ENCODE data around the gene EXOC3.

EXOC3 gene

DNA sequence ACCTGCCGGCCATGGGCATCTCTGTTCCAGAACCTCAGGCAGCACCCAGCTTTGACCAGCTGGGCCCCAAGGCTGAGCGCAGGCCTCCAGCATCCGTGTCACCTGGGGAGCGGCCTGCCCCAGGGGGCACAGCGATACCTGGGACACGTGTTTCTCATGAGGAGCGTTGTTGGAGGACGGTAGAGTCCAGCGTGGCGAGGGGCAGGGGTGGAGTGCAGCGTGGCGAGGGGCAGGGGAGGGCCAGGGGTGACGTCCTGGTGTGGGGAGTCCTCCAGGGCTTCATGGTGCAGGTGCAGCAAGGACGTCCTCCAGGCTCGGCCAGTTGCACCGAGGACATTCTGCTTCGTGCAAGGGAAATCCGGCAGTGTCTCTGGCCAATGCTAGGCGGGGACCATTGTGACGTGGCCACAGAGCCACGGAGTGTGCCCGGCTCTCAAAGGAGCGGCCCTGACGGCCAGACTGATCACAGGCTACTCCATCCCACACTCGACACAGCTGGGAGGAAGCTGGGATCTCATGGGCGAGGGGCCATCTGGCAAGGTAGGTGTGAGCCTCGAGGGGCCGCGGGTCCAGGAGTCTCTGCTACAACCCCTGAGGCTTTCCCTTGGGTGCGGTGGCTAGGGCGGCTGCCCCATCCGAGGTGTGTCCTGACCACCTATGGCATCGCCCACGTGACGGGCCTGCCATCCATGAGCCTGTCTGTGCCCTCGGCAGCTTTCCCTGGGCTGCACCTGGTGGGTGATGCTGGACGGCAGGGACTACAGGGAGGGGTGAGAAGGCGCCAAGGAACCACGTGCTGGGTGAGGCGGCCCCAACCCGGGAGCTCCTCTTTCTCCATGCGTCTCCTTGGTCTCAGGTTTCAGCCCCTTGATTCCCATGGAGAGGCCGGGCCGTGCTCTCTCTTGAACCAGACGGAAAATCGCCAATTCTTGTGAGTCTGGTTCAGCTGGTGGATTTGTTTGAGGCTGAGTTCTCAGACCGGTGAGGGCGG lies 47.4 kb downstream of the EXOC3 start:
- H3K4me3 ChIP-seq (ENCODE audit: low read depth, low read length): no peak overlapping the region
- DNase-seq (ENCODE audit: low read depth): no peak
- TF ChIP-seq, protein P1, sequence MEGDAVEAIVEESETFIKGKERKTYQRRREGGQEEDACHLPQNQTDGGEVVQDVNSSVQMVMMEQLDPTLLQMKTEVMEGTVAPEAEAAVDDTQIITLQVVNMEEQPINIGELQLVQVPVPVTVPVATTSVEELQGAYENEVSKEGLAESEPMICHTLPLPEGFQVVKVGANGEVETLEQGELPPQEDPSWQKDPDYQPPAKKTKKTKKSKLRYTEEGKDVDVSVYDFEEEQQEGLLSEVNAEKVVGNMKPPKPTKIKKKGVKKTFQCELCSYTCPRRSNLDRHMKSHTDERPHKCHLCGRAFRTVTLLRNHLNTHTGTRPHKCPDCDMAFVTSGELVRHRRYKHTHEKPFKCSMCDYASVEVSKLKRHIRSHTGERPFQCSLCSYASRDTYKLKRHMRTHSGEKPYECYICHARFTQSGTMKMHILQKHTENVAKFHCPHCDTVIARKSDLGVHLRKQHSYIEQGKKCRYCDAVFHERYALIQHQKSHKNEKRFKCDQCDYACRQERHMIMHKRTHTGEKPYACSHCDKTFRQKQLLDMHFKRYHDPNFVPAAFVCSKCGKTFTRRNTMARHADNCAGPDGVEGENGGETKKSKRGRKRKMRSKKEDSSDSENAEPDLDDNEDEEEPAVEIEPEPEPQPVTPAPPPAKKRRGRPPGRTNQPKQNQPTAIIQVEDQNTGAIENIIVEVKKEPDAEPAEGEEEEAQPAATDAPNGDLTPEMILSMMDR (IDR thresholded peaks at IDR 0.05; ENCODE audit: low read depth, low read length, missing control alignments): no peak
- in situ Hi-C loops (cut with HindIII; ENCODE audit: low sequenced_read_pairs): no loop called here

DNA sequence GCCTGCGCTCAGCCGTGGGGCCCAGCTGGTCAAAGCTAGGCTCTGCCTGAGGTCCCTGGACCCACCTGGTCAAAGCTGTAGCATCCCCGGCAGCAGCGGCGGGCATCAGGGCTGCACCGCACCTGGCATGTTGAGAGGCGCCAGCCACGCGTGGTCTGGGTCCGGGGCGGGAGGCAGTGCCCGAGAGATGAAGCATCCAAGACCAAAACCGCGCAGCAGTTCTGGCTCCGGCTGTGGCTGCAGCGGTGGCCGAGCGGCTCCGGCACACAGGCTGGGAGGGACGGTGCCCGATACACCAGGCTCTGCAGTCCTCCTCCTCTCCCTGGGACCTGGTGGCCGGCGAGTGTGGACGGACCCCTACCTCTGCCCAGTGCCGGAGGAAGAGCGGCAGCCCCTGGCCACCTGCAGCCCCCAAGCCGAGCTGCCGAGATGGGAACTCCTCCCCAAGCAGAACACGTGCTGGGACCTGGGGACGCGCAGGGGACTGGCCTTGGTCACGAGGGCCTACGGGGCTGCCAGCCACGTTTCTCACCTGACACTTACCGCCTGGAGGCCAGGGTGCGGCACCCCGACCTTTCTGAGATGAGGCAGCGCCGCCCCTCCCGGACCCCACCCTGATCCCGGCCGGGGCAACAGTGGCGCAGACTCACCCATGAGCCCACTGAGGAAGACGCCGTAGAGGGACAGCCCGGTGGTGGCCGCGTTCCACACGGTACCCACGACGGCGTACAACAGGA lies 48.3 kb downstream of the EXOC3 start:
- in situ Hi-C loops (cut with HindIII; ENCODE audit: low sequenced_read_pairs): no loop called here
- no peak overlapping the region for H3K4me3 ChIP-seq (ENCODE audit: low read depth, low read length)
- TF ChIP-seq, protein P1 (IDR thresholded peaks at IDR 0.05; ENCODE audit: low read depth, low read length, missing control alignments): no peak
- DNase-seq (ENCODE audit: low read depth): no peak

DNA sequence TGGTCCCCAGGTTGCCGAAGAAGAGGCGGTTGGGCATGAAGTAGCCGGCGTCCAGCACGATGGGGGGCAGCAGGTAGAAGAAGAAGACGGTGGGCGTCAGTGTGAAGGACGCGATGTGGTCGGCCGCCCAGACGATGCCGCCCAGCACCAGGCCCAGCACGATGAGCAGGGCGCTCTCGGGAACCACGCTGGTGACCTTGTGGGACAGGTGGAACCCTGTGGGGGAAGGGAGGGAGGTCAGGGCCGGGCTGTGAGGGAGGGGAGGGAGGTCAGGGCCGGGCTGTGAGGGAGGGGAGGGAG lies 48.8 kb downstream of the EXOC3 start:
- no peak overlapping the region for H3K4me3 ChIP-seq (ENCODE audit: low read depth, low read length)
- in situ Hi-C loops (cut with HindIII; ENCODE audit: low sequenced_read_pairs): no loop called here
- no peak for DNase-seq (ENCODE audit: low read depth)
- TF ChIP-seq, protein P1 (IDR thresholded peaks at IDR 0.05; ENCODE audit: low read depth, low read length, missing control alignments): no peak

DNA sequence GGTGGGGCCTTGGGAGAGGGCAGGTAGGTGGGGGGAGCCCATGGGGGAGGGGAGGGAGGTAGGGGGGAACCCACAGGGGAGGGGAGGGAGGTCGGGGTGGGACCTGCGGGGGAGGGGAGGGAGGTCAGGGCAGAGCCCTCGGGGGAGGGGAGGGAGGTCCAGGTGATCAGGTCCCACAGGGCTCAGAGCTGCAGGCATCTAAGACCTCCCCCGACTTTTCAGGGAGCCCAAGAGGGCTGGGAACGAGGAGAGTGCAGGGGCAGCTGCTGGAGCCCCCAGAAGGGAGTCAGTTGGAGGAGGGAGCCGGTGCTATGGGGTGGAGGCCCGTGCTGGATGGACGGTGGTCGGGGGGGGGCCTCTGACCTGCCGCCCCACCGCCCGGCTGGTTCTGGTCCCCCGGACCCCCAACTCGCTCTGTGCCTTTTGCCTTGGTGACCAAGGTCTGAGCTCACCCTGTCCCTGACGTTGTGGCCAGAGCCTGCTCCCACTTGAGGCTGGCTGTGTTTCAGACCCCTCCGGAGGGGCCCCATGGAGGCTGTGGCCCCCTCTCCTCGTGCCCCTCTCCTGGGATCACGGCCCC lies 49.4 kb downstream of the EXOC3 start:
- H3K4me3 ChIP-seq (ENCODE audit: low read depth, low read length): no peak overlapping the region
- DNase-seq (ENCODE audit: low read depth): no peak
- TF ChIP-seq, protein P1 (IDR thresholded peaks at IDR 0.05; ENCODE audit: low read depth, low read length, missing control alignments): no peak
- in situ Hi-C loops (cut with HindIII; ENCODE audit: low sequenced_read_pairs): no loop called here

DNA sequence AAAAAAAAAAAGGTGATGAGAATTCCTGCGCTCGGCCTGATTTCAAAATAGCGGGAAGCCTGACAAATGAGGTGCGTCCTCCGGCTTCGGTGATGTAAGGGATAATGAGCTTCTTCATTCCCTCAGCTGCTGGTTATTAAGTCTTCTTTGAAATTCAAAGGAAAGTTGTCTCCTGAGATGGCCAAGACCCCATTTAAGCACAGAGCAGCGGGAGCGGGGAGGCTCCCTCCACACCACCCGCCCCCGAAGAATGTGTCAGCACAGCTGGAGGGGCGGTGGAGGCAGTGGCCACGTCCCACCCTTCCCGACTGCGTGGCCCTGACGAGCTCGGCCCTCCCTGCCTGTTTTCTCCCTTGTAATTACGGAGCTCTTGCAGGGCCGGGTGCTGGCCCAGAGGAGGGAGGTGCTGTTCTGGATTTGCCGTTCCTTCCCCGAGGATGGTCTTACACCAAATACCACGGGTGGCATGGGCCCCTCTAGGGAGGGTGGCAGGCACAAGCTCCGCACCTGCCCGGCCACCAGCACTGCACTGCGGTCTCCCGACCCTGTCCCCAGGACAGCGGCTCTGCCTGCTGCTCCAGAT lies 50.2 kb downstream of the EXOC3 start:
- no peak for DNase-seq (ENCODE audit: low read depth)
- TF ChIP-seq, protein P1 (IDR thresholded peaks at IDR 0.05; ENCODE audit: low read depth, low read length, missing control alignments): no peak
- H3K4me3 ChIP-seq (ENCODE audit: low read depth, low read length): no peak overlapping the region
- in situ Hi-C loops (cut with HindIII; ENCODE audit: low sequenced_read_pairs): no loop called here

DNA sequence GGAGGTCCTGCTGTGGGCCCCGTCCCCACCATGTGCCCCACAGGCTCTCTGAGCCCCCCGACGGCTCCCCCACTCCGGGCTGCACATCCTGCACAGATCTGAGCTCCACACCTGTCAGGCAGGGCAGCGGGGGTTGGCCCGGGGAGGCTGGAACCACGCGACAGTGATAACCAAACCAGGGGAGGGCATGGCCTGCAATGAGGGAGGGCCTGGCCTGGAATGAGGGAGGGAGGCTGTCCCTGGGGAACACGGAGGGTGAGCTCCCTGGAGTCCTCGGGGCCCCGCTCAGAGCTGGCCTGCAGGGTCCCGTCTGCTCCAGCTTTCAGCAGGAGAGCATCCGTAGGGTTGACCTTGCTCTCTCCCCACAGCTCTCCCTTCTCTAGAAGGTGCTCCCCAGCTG lies 50.8 kb downstream of the EXOC3 start:
- no peak for DNase-seq (ENCODE audit: low read depth)
- no peak overlapping the region for H3K4me3 ChIP-seq (ENCODE audit: low read depth, low read length)
- in situ Hi-C loops (cut with HindIII; ENCODE audit: low sequenced_read_pairs): no loop called here
- TF ChIP-seq, protein P1 (IDR thresholded peaks at IDR 0.05; ENCODE audit: low read depth, low read length, missing control alignments): no peak

Data from astrocyte of the cerebellum (primary cell).